Ishikawa (cell line): ENCODE results near the gene TPK1.

Source experiments
- CEBPB ChIP-seq: IDR thresholded peaks from 2 replicates; pipeline ENCODE4 v1.6.1; 2012
- CREB1 ChIP-seq: IDR thresholded peaks from 2 replicates; pipeline ENCODE4 v1.6.1; 2012; ENCODE audit warnings: low read depth
- EGR1 ChIP-seq: IDR thresholded peaks from 2 replicates; pipeline ENCODE4 v1.6.1; 2012
- EP300 ChIP-seq: IDR thresholded peaks from 2 replicates; pipeline ENCODE4 v1.6.1; 2012; ENCODE audit warnings: borderline replicate concordance
- FOXM1 ChIP-seq: IDR thresholded peaks from 2 replicates; pipeline ENCODE4 v1.6.1; 2012; ENCODE audit warnings: low read depth, borderline replicate concordance
- MAX ChIP-seq: IDR thresholded peaks from 2 replicates; pipeline ENCODE4 v1.6.1; 2012
- NFIC ChIP-seq: IDR thresholded peaks from 2 replicates; pipeline ENCODE4 v1.6.1; 2012
- RAD21 ChIP-seq: IDR thresholded peaks from 2 replicates; pipeline ENCODE4 v1.6.1; 2012; ENCODE audit warnings: low read depth
- REST ChIP-seq: IDR thresholded peaks from 2 replicates; pipeline ENCODE4 v1.6.1; 2012; ENCODE audit warnings: low read depth, mild to moderate bottlenecking
- TAF1 ChIP-seq: IDR thresholded peaks from 2 replicates; pipeline ENCODE4 v1.6.1; 2012; ENCODE audit warnings: low read depth, mild to moderate bottlenecking
- TCF12 ChIP-seq: IDR thresholded peaks from 2 replicates; pipeline ENCODE4 v1.6.1; 2012; ENCODE audit warnings: low read depth
- TEAD4 ChIP-seq: IDR thresholded peaks from 2 replicates; pipeline ENCODE4 v1.6.1; 2012
- USF1 ChIP-seq: IDR thresholded peaks from 2 replicates; pipeline ENCODE4 v1.6.1; 2012
- YY1 ChIP-seq: IDR thresholded peaks from 2 replicates; pipeline ENCODE4 v1.6.1; 2012; ENCODE audit warnings: low read depth
- ZBTB7A ChIP-seq: IDR thresholded peaks from 2 replicates; pipeline ENCODE4 v1.6.1; 2012; ENCODE audit warnings: low read depth

TPK1 gene

GRCh38 chr7:144404946-144405345 is 430.9 kb downstream of the TPK1 start:
- TF ChIP-seq USF1 (no peak), EGR1 (no peak), NFIC (no peak), ZBTB7A (no peak), REST (no peak), TCF12 (no peak), EP300 (no peak), CREB1 (no peak), FOXM1 (no peak), RAD21 (no peak), CEBPB (no peak)

- TF ChIP-seq NFIC, result no peak
- no peak for TF ChIP-seq ZBTB7A
- no peak for TF ChIP-seq REST
- no peak for TF ChIP-seq EP300
- no peak for TF ChIP-seq FOXM1
- TF ChIP-seq TAF1, result no peak
- TF ChIP-seq MAX, result no peak
- no peak for TF ChIP-seq YY1
- TF ChIP-seq CEBPB, result no peak
- TF ChIP-seq TEAD4, result no peak
- no peak for TF ChIP-seq USF1
- no peak for TF ChIP-seq CREB1
- TF ChIP-seq RAD21, result no peak
- no peak for TF ChIP-seq EGR1
- TF ChIP-seq TCF12, result no peak
These were observed 432.2 kb downstream of the TPK1 start, which contains the start of gene NOBOX for GRCh38 chr7:144403649-144404061. Gene NOBOX, minus strand, starts transcription at chr7:144403693.

GRCh38 chr7:144403102-144403501 is 432.8 kb downstream of the TPK1 start:
- TF ChIP-seq EGR1 (no peak), FOXM1 (no peak), TAF1 (no peak), CEBPB (no peak), ZBTB7A (no peak), RAD21 (no peak), TEAD4 (no peak), REST (no peak), EP300 (no peak), TCF12 (no peak), CREB1 (no peak), USF1 (no peak)
